WTC11 (cell line): Measurements from ENCODE around the gene DNAH9. TPM values are rescaled to one million over a fixed set of nuclear protein-coding genes. Genes with fewer than 3 reads are reported as not detected.

ENCODE experiments used
- ATAC-seq: fragments of 200-7000 bp; cut with Tn5 transposase; 2 replicates; pipeline ENCODE4 v1.10.0; 2021; ENCODE audit warnings: mild to moderate bottlenecking, moderate library complexity
- CTCF ChIA-PET: fragments of 300-600 bp; sonication (Branson Sonifier 250); formaldehyde crosslinking; loops from one replicate; lab custom pipeline; 2021; ENCODE audit warnings: antibody characterized with exemption; lab: Charles Lee
- POLR2A ChIA-PET: fragments of 350-600 bp; sonication (Branson Sonifier 250); formaldehyde crosslinking; loops from one replicate; lab custom pipeline; 2021; ENCODE audit warnings: antibody characterized with exemption; lab: Charles Lee
- DNase-seq: peaks from one replicate; pipeline ENCODE4 v3.0.0; 2021; ENCODE audit warnings: low spot score
- H3K27ac Mint-ChIP-seq: 2 replicates; pipeline ENCODE4 v1.8.0; 2021; ENCODE audit warnings: mixed read lengths
- H3K27me3 Mint-ChIP-seq: 2 replicates; pipeline ENCODE4 v1.8.0; 2021; ENCODE audit warnings: low read depth, mild to moderate bottlenecking, moderate library complexity, mixed read lengths
- H3K36me3 Mint-ChIP-seq: 2 replicates; pipeline ENCODE4 v1.8.0; 2021; ENCODE audit warnings: mixed read lengths
- H3K4me1 Mint-ChIP-seq: 2 replicates; pipeline ENCODE4 v1.8.0; 2022; ENCODE audit warnings: mixed read lengths
- H3K4me3 Mint-ChIP-seq: 2 replicates; pipeline ENCODE4 v1.8.0; 2021; ENCODE audit warnings: mild to moderate bottlenecking, moderate library complexity, mixed read lengths
- H3K9me3 Mint-ChIP-seq: 2 replicates; pipeline ENCODE4 v1.8.0; 2021; ENCODE audit warnings: mixed read lengths
- ATF6 ChIP-seq: sonication (generic); formaldehyde crosslinking; IDR thresholded peaks from 2 replicates; pipeline ENCODE4 v1.8.1; 2023; ENCODE audit warnings: mild to moderate bottlenecking, missing genetic modification reagents
- CREM ChIP-seq: sonication (generic); formaldehyde crosslinking; IDR thresholded peaks from 2 replicates; pipeline ENCODE4 v1.8.1; 2022; ENCODE audit warnings: mild to moderate bottlenecking, missing genetic modification reagents, moderate library complexity
- CTCF ChIP-seq: fragments of 200-600 bp; IDR thresholded peaks from 2 replicates; pipeline ENCODE4 v1.8.0; 2022; ENCODE audit warnings: antibody characterized with exemption
- EMX1 ChIP-seq: fragments of 250-450 bp; sonication (Bioruptor Pico); IDR thresholded peaks from 2 replicates; pipeline ENCODE4 v1.8.0; 2021; ENCODE audit warnings: mild to moderate bottlenecking
- ETV6 ChIP-seq: sonication (generic); formaldehyde crosslinking; IDR thresholded peaks from 2 replicates; pipeline ENCODE4 v1.8.1; 2022; ENCODE audit warnings: mild to moderate bottlenecking, missing genetic modification reagents
- FOXJ3 ChIP-seq: sonication (generic); formaldehyde crosslinking; IDR thresholded peaks from 2 replicates; pipeline ENCODE4 v1.9.0; 2021; ENCODE audit warnings: missing genetic modification reagents, mild to moderate bottlenecking, borderline replicate concordance
- NFE2L1 ChIP-seq: sonication (generic); formaldehyde crosslinking; IDR thresholded peaks from 2 replicates; pipeline ENCODE4 v1.8.1; 2023; ENCODE audit warnings: missing genetic modification reagents
- PRDM15 ChIP-seq: sonication (generic); formaldehyde crosslinking; IDR thresholded peaks from 2 replicates; pipeline ENCODE4 v1.8.0; 2022; ENCODE audit warnings: missing genetic modification reagents
- SMAD3 ChIP-seq: sonication (generic); formaldehyde crosslinking; IDR thresholded peaks from 2 replicates; pipeline ENCODE4 v1.8.0; 2022; ENCODE audit warnings: missing genetic modification reagents, mild to moderate bottlenecking, borderline replicate concordance
- SMAD4 ChIP-seq: sonication (generic); formaldehyde crosslinking; IDR thresholded peaks from 2 replicates; pipeline ENCODE4 v1.8.0; 2022; ENCODE audit warnings: mild to moderate bottlenecking, missing genetic modification reagents
- USF1 ChIP-seq: sonication (generic); formaldehyde crosslinking; IDR thresholded peaks from 2 replicates; pipeline ENCODE4 v1.8.0; 2022; ENCODE audit warnings: mild to moderate bottlenecking, missing genetic modification reagents
- ZMAT4 ChIP-seq: fragments of 250-450 bp; sonication (Bioruptor Pico); IDR thresholded peaks from 2 replicates; pipeline ENCODE4 v1.9.0; 2021; ENCODE audit warnings: mild to moderate bottlenecking
- ZNF121 ChIP-seq: sonication (generic); formaldehyde crosslinking; IDR thresholded peaks from 2 replicates; pipeline ENCODE4 v1.8.0; 2023; ENCODE audit warnings: missing genetic modification reagents
- ZNF281 ChIP-seq: sonication (generic); formaldehyde crosslinking; IDR thresholded peaks from 2 replicates; pipeline ENCODE4 v1.8.0; 2023; ENCODE audit warnings: mild to moderate bottlenecking, missing genetic modification reagents
- ZNF532 ChIP-seq: fragments of 250-450 bp; sonication (Bioruptor Pico); IDR thresholded peaks from 2 replicates; pipeline ENCODE4 v1.9.0; 2021; ENCODE audit warnings: mild to moderate bottlenecking, borderline replicate concordance
- total RNA-seq: library from RNA; stranded (reverse); gene quantifications from 3 replicates; pipeline ENCODE4 v1.2.3, GENCODE V29; 2021

The DNAH9 gene
- total RNA-seq, 1 experiment from 2014 or later = 0.31 TPM

GRCh38 chr17:11908711-11909146, 310.5 kb downstream of the DNAH9 start:
- Mint-ChIP-seq H3K4me1 (no peaks in the 10 kb centered on the region), H3K4me3 (no peak overlapping the region), H3K9me3 (peaks cover 51% of the 10 kb centered on the region), H3K27ac (no peak overlapping the region), H3K27me3 (peaks cover 4% of the 10 kb centered on the region; the same call in 1 of the 2 replicates), H3K36me3 (peaks cover 13% of the 10 kb centered on the region)
- POLR2A ChIA-PET = no interaction called here
- ATAC-seq = no peak
- no peak for DNase-seq
- TF ChIP-seq ZNF121 (CRISPR knock-in tag) (no peak), CREM (CRISPR knock-in tag) (no peak), SMAD3 (CRISPR knock-in tag) (no peak), NFE2L1 (no peak), ATF6 (no peak), FOXJ3 (CRISPR knock-in tag) (no peak), EMX1 (CRISPR knock-in tag) (no peak), USF1 (CRISPR knock-in tag) (no peak), ETV6 (CRISPR knock-in tag) (no peak), PRDM15 (CRISPR knock-in tag) (no peak), ZNF532 (CRISPR knock-in tag) (no peak), ZMAT4 (no peak), SMAD4 (CRISPR knock-in tag) (no peak), CTCF (no peak), ZNF281 (CRISPR knock-in tag) (no peak)
- CTCF ChIA-PET = no interaction called here
